Measurements from ENCODE around the gene CAV2.

Gene CAV2

GRCh38 chr7:116525298-116525912 is 25.9 kb downstream of the CAV2 start:
- DNase-seq: peak; percentile 46

GRCh38 chr7:116525913-116526861 is 26.6 kb downstream of the CAV2 start:
- peak; percentile 59 for DNase-seq

- no peak for DNase-seq
These were observed 27.4 kb downstream of the CAV2 start for GRCh38 chr7:116526897-116527296.

GRCh38 chr7:116527521-116527920 is 28.0 kb downstream of the CAV2 start:
- no peak for DNase-seq

GRCh38 chr7:116528008-116528789 is 28.7 kb downstream of the CAV2 start:
- no peak for DNase-seq

GRCh38 chr7:116529250-116529649 is 29.7 kb downstream of the CAV2 start:
- no peak for DNase-seq

- DNase-seq: no peak
These were observed 30.7 kb downstream of the CAV2 start for GRCh38 chr7:116530107-116530820.

GRCh38 chr7:116532102-116532688 is 32.7 kb downstream of the CAV2 start:
- DNase-seq: no peak

GRCh38 chr7:116534790-116535189 is 35.3 kb downstream of the CAV2 start:
- DNase-seq: no peak

GRCh38 chr7:116535416-116535815 is 35.9 kb downstream of the CAV2 start:
- no peak for DNase-seq

GRCh38 chr7:116538138-116538537 is 38.6 kb downstream of the CAV2 start:
- no peak for DNase-seq

GRCh38 chr7:116539879-116540278 is 40.3 kb downstream of the CAV2 start:
- DNase-seq: no peak

- DNase-seq: no peak
These were observed 41.2 kb downstream of the CAV2 start for GRCh38 chr7:116540743-116541142.

GRCh38 chr7:116541951-116542350 is 42.4 kb downstream of the CAV2 start:
- DNase-seq: no peak

- no peak for DNase-seq
These were observed 43.1 kb downstream of the CAV2 start for GRCh38 chr7:116542618-116543017.

GRCh38 chr7:116543664-116544063 is 44.1 kb downstream of the CAV2 start:
- DNase-seq: no peak

GRCh38 chr7:116544487-116544886 is 44.9 kb downstream of the CAV2 start:
- DNase-seq: no peak

- DNase-seq: no peak
These were observed 46.0 kb downstream of the CAV2 start for GRCh38 chr7:116545411-116545993.

GRCh38 chr7:116546054-116546453 is 46.5 kb downstream of the CAV2 start:
- no peak for DNase-seq

- no peak for DNase-seq
These were observed 47.4 kb downstream of the CAV2 start for GRCh38 chr7:116546916-116547315.

GRCh38 chr7:116547347-116547746 is 47.8 kb downstream of the CAV2 start:
- no peak for DNase-seq

- no peak for DNase-seq
These were observed 49.0 kb downstream of the CAV2 start for GRCh38 chr7:116548506-116548905.

All from activated CD4-positive, CD25-positive, alpha-beta regulatory T cell treated with anti-CD3 and anti-CD28 coated beads, Interleukin-2, amount 50 U/mL, for 72 hours (primary cell).